Non-pigmented ciliary epithelial cell (primary cell): ENCODE data around the gene SUPT6H.

Experiments
- DNase-seq: peaks from one replicate; pipeline ENCODE4 v3.0.0-alpha.2; 2010; ENCODE audit warnings: low read depth

SUPT6H gene

DNA sequence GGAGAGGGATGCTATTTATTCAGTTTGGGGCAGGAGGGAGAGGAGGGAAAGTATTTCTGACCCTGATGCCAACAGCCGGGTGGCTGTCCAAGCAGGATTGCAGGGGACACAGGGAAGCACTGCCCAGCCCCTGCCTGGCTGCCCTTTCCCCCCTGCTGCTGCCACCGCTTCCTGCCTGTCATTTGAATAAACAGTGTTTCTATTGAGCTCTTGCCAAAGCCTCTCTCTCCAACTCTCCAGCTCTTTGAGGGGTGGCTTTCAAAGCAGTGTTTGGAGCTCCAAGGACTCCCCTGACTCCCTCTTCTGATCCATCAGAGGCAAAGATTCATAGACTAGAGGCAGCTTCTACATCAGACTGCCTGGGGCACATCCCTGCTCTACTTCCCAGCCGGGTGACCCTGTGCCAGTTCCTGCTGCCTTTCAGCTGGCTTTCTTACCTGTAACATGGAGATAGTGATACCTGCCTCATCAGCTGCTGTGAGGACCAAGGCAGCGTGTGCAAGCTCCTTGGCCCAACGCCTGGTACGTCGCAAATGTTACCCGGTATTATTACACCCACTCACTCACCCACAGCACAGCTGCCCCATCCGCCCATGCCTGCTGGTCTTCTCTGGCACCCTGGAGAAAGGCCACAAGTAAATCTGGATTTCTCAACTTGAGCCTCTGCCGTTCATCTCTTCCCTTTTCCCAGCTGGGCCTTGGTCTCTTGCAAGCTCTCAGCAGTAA, 40.2 kb downstream of the SUPT6H start:
- DNase-seq, result no peak

DNA sequence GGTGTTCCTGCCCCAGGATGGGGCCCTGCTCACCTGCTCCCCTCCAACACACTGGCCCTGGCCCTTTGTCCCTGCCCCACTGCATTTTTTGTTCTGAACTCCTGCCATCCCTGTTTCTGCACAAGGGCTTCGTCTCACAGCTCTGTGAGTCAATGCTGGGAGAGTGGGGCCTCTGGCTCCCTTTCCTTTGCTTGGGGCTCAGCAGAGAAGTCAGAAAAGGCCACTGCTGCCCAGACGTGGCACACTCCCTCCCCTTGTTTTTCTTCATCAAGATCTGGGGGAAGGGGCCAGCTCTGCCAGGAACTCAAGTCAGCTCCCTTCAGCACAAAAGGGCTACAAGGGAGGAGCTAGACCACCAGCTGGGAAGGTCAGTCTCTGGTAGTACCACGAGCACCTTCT, 40.7 kb downstream of the SUPT6H start:
- no peak for DNase-seq

DNA sequence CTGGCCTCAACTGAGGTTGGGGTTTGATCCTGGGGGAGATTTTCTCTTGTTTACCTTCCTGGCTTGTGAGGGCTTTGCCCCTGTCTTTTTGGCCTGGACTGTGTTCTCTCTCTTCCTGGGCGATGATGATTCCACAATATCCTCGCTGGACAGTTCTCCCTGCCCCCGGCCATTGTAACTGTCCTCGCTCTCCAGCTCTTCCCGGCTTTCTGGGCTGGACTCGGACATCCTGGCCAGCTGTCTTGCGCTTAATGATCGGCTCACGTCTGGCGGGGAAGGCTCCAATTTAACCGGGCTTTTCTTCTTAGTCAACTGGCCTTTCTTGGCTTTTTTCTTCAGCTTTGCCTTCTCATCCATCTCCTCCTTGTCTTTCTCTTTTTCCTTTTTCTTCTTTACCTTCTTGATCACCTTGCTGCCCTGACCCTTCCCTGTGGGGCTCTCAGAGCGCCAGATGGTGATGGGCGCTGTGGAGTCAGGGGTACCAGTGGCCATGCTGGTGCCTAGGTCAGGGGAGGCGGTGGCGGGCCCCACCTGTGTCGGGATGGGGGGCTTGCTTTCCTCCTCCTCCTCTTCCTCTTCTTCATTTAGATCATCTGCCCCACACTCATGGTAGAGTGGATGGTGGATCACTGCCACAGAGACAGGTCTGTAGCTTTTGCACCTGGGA, 41.7 kb downstream of the SUPT6H start:
- DNase-seq, result no peak

DNA sequence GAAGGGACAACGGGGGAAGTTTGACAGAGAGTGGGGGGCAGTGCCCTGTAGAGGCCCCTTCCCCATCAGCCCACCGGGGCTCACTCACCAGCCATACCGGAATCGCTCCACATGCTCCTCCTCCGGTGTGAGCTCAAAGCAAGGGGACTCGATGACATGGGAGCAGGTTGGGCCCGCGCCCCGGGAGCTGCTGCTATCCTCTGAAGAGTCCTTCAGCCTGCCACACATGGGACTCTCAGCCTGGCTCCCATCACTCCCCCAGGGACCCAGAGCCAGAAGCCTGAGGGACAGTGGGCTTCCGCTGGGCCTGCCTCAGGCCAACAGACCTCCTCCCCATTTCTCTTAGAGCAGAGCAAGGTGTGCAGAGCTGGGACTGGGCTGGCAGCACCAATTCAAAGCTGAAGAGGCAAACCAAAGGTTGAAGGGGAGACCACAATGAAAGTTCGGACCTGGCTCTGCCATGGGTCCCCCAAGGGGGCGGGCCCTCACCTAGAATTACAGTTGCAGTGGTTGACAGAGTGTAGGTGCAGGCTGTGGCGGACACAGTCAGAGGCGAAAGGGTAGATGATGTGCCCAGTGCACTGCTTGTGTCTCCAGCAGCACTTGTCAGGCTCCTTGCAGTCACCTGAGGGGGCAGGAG, 42.3 kb downstream of the SUPT6H start:
- DNase-seq, result no peak

DNA sequence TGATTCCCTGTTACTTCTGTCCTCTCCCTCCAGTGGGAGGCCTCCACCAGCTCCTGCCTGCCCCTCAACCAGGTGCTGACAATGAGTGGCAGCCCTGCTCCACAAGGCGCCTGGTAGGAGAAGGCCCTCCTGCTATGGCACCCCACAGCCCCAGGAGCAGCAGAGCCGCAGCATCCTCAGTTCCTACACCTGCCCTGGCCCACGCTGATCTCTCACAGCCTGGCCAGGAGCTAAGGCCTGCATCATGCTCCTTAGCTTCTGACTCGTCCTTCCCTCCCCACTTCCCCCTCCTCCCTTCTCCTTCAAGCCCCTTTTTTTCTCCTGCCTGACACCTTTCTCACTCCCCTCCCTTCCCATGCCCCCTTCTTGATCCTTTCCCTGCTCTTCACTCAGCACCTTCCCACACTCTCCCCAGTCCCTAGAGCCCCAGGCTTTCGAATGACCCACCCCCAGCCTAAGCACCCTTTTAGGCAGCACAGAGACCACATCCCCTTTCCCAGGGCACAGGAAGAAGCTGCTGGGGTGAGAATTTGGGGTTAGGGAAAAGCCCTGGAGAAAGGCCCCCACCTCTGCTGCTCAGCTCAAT, 43.2 kb downstream of the SUPT6H start:
- DNase-seq, result no peak

DNA sequence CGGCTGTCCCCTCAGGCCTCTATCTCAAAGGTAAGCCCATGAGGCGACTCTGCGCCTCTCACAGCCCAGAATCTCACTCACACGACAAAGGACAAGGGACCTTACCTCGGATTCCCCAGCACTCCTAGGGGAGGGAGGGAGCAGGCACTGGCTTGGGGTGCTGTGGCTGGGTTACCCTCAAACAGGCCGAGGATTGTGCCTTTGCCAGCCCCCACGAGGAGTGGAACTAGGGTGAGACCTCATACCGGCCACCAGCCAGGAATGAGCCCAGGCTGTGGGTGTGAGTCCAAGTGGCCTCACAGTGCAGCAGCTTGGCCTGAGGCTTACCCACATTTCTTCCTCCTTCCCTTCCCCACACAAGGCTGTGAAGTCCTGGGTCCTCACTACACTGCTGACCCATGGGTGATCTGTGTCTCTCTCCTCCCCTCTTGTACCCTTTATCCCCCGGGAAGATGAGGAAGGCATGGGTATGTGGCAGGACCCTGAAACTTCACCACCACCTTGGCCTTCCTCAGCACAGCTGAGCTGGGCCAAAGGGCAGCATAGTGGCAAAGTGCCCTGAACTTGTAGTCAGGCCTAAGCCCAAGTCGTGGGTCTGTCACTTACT, 43.8 kb downstream of the SUPT6H start:
- DNase-seq, result no peak

DNA sequence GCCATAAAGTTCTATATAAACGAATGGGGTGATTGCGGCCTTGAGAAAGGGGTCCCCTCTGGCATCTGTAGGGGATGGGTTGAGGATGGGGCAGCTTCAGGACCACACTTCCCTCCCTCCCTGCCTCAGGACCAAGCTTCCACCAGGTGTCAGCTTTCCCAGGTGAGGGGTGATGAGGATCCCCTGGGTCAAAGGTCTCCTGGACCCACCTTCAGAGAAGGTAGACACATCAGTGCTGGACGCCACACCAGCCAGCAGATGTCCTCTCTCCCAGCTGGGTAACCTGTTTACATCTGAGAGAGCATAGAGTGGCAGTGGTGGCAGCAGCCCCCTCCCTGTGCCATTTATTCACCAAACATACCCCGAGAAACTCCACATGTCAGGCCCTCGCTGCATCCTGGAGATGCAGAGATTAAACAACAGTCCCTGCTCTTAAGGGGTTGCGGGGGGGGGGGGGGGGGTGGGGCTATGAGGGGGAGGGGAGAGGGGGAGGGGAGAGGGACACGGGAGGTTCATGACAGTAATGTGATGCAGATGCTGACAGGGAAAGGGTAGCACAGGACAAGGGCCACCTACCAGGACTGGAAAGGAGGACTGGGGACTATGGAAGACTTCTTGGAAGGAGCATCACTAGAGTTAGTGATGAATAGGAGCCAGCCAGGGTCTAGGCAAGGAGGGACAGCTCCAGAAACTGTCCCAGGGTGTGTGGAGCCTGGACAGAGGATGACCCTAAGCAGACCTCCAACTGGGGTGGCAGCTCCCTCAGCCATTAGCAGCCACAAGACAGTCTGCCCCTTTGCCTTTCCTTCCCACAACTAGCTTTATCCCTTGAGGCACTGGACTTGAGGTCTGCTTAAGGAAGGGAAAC, 44.7 kb downstream of the SUPT6H start:
- no peak for DNase-seq

DNA sequence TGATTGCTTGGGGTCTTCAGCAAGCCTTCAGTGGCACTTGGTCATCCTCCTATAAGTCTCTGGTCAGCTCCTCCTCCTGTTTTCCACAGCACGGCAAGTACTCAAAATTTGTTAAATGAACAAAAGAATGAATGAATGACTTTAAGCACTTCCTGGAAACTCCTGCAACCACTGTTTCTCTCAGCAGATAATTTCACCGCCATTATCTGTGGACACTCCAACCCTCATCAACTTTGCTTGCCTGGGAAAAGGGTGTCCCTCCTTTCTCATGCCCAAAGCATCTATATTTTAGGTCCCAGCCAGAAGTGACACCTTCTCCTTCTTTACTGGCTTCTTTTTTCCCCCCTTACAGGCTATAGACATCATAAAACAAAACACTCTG, 45.3 kb downstream of the SUPT6H start:
- no peak for DNase-seq

DNA sequence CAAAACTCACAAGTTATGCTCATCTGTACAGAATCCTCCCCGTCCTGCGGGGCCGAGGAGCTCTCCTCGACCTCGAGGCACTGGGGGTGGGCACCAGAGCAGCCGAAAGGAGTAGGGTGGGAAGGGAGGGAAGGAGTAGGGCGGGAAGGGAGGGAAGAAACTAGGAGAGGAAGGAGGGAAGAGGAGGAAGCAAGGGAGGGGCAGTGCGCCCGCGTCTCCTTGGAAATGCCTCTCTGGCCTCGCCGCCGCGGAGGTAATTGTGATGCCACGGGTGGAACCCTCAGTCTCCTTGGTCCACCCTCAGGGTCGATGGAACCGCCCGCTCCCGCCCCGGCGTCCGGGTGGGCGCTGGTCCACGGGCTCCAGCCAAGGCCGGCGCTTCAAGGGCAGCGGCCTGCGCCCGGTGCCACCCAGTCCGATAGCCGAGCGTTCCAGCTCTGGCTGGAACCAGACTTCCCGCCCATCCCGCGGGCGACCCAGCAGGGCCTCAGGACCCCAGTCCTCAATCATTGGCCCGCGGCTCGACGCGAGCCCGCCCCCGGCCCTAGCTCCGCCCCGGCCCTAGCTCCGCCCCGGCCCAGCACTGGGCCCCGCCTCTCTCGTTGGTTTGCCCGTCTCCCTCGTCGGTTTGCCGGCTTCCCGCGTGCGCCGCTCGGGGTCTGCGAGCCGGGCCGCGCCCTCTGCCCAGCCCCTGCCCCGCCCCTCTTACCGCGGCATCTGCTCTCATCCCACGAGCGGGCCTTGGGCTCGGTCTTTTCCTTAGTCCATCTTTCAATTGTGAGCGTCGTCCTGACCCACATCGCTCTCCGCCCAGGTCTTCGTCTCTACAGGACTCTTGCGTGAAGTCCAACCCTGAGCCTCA, 49.1 kb downstream of the SUPT6H start:
- DNase-seq, result no peak

DNA sequence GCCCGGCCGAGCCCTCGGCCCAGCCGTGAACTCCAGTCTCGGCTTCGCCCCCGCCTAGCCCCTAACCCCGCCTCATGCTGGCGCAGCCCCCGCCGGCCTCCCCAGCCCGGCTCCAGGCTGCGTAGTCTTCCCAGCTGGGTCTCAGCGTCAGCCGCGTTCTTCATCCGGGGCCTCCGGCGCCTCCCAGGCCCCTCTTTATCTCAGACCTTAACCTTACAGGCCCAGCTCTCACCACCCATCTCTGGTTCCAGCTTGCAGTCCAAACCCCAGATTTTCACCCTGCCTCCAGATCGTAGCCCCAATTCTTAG, 49.7 kb downstream of the SUPT6H start, which contains the start of gene PROCA1:
PROCA1 (minus strand) TSS at position 166 of the 309 bp plus-strand sequence. CDS start 228 bp downstream, outside the sequence.
- no peak for DNase-seq

DNA sequence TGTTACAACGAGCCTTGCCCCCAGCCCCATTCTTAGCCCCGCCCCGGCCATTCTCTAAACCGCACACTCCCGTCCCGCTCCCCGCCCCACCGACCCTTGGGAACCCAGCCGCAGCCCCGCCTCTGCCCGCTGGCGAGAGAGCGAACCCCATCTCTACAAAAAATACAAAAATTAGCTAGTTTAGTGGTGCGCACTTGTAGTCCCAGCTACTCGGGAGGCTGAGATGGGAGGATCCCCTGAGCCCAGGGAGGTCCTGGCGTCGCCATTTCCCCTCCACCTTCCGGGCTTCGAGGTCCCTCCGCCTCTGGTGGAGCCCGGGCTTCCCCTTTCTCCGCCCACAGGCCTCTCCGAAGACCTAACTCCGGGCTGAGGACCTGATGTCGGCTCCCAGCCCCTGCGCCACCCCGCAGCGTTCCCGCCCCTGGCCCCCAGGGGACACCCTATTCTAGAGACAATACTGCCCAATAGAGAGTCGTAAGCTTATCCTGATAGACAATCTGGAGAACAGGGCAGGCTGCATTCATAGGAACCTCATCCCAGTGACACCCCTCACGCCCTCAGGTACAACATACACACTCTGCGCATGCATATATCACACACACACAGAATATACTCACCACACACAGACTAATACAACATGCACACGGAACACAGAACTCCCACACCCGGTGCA, 50.2 kb downstream of the SUPT6H start:
- DNase-seq, result no peak

DNA sequence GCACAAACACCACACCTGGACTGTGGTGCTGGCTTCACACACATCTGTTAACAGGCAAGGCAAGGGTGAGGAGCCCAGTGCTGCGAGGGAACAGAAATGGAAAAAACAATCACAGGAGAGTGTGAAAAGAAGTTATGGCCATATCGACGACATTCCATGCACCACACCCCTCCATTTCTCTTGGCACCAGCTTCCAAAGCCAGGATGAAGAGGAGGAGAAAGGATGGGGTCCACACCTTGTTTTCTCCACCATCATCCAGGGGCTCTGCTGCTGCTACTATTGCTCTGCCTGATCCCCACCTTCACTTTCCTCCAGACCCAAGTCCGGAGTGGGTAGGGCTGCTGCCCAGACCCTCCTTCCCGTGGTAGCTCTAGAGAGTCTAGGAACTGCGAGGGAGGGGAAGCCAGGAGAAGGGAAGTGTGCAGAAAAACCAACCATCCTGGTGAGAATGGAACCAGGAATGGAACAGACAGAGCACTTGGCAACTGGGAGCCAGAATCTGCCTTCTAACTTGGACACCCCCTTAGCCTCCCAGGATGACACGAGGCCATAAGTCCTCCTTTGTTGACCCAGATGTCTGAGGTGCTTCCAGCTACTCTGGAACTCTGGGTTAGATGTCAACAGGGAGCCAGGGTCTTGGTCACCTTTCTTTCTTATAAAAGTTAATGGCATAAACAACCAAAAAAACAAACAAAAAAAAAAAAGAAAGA, 50.9 kb downstream of the SUPT6H start:
- no peak for DNase-seq

DNA sequence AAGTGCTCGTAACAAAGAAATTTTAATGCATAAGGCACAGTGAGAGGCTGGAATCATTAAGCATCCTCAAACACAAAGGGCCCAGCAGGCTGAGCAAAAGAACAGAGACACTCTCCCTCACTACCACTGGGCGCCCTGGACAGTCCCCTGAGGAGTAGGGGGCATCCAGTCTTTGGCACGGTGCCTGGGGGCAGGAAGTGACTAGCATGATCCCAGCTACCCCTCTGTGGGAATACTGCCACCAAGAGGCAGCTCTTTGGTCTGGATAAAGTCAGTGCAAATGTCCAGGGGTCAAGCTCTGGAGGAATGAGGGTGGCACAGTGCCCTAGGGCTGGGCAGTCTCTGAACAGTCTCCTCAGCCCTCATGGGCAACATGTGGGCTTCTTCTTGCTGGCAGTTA, 52.3 kb downstream of the SUPT6H start:
- no peak for DNase-seq

DNA sequence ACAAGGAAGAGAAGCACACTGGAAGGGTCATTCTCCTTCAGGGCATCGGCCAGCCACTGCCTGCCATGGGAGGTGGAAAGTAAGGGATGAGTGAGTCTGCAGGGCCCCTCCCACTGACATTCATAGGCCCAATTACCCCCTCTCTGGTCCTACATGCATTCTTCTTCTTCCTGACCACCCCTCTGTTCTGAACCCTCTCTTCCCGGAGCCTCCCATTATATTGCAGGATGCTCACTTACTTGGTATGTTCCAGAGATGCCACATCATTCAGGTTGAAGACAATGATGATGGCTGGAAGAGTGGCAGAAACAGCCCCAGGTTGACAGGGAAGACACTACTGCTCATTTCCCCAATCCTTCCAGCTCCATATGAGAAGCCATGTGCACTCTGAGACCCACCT, 53.2 kb downstream of the SUPT6H start:
- DNase-seq, result no peak

DNA sequence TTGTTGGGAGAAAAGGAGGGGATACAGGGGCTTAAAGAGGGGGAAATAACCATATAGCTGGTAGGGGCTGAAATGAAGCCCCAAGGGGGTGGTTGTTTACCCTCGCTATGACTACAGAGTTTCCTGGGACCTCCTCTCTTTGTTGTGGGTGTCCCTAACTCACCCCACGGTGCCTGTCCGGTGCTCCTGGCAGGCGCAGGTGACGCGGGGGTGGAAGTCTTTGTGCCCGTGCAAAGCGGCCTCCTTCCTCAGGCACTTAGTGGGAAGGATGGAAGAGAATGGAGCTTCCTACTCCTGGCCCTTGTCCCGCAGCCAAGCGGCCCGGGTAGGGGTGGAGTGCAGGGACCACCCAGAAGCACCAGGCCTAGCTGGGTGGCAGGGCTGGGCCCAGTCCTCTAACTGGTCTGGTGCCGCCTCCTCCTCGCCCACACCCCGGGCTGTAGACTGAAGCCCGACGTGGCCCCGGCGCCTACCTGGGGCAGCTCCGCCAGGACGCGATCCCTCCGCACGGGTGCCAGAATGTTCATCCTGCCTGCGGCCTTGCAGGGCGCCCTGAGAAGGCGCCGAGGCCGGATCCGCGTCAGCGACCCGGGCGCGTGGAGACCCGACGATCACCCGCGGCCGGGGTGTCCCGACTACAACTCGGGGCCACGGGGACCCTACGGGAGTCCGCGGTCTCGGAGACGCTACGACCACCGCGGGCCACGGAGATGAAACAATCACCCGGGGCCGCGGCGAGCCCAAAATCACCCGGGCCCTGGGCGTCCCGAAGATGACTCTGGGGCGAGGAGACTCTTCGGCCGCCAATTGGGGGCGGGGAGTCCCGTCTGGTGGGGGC, 55.0 kb downstream of the SUPT6H start:
- no peak for DNase-seq

DNA sequence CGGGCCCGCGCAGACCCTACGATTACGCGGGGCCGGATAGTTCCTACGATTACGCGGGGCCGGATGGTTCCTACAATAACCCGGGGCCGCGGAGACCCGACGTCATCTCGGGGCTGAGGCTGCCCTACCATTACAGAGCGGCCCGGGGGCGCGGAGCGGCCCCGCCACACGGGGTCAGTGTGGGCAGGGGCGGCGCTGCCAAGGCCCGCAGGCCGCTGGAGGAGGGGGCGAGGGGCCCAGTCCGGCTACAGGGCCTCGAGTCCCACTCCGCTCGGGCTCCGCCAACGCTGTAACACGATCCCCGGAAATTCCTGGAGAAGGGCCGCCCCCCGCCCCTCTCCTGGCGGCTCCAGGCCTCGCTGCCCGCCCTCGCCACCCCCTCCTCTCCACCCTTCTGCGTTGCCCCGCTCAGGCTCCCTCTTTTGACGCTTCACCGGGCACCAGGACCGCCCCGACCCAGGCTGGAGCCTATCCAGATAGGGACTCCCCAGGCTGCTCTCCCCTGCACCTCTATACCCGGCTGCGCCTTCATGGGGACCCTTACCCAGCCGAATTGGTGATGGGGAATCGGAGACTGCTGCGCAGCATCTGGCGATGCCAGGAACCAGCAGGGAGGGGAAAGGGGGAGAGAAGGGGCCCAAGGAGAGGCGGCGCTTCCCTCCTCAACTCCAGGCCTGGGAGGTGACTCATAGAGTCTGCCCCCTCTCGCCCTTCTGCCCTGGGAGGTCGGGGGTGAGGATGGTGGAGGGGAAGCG, 55.8 kb downstream of the SUPT6H start, which contains the start of gene RAB34:
RAB34 (minus strand) TSS at position 291 of the 755 bp plus-strand sequence. CDS start 602 bp downstream, outside the sequence.
- DNase-seq, result no peak

DNA sequence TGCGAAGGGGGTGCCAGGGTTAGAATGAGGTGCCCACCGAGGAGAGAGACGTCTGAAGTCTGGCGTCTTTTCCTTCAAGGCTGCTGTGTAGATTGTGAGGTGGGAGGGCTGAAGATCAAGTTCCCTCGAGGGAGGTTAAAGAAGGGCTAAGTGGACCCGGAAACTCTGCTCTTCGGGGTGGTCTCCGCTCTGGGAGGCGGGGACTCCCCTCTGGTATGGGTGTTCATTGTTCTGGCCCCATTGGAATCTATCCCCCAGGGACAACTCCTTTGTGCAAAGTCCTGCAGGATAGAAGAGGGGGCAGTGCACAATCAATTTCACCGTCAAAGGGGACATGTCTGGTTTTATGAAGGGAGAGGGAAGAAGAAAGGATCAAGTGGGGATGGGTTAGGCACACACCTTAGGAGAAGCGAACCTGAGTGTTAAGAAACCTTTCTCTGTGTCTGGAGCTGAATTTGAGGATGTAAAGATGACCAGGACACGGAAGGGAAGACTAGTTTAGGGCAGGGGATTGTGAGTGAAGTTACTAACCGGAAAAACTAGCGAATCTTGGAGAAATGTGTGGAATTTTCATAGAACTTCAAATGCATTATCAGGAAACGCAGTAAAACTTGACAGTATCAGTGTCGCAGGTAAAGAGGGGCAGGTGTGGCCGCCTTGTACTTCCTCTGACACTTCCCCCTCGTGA, 56.5 kb downstream of the SUPT6H start:
- DNase-seq, result no peak
